ENCODE measurements around the gene GSKIP.

The GSKIP gene

DNA sequence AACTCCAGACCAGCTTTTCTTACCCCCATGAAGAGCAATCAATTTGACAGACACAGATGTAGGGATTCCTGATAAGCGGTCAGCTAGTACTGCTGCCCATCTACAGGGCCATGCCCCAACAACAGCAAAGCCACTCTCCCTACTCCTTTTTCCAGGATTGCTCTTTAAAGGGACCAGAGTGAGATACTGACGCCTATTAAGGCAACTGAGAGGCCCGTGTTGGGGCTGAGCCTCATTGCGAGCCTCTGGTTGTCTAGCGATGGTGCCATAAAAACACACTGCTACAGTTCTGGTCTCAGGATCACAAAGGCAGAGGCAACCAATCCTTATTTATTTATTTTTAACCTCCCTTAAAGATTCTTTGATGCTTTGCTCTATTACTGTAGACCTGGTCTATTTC is 59.7 kb downstream of the GSKIP start:
- no peak for DNase-seq

DNA sequence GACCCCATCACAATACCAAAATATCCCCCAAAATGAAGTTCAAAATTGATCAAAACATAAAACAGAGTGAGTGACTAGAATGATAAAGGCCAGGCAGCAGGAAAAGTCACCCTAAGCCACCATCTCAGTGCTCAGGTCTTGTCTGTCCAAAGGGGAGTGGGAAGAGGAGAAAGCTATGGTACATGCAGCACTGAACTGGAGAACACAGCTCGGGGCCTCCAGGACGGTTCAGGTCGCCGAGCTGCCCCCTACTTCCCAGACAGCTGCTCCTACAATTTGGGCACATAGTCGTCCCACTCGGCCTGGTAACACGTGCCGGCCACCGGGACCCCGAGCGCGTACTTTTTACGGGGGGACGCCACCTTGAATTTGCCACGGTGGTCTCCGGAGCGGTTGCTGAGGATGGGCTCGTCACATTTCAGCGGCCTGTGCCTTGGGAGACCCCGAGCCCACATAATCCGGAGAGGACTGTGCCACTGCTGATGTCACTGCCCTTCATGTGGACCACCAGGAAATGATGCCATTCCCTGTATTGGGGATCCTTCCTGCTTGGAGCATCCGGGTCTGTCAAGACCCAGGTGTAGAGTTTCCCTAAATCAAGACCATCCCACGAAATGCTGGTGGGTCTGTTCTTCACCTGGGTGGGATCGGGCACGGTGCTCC is 60.3 kb downstream of the GSKIP start:
- DNase-seq: no peak

DNA sequence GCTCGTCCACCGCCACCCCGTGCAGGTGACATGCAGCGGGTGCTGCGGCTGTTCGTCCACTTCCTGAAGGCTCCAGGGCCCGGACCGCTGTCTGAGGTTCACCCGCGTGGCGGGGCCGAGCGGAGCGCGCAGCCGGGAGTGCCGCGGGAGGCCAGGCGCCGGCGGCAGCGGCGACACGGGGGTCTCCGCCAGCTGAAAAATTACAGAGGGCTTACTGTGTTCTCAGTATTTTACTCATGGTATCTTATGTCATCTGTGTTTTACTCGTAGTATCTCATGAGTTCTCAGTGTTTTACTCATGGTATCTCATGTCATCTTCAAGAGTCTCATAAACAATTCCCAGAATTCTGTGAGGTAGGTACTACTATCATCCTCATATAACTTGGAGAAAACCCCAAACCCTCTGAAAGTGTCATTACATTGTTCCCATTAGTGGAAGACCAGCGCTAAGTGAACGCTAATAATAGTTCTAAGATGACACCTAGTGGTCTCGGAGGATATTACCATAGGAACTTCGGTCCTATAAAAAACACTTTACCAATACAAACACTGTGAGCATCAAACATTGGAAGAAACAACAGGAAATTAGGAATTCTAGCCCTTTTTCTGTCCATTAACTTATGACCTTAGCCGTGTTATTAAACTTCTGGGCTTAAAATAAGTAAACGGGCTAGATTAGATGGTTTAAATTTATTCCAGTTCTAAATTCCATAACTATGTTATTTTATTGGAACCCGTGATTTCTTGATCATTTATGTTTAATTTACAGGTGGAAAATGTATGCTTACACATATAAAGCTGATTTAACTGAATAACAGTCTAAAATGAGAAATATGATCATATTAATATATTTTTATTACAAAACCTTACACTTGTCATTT is 61.0 kb downstream of the GSKIP start:
- peak; percentile 13 to 59 for DNase-seq

DNA sequence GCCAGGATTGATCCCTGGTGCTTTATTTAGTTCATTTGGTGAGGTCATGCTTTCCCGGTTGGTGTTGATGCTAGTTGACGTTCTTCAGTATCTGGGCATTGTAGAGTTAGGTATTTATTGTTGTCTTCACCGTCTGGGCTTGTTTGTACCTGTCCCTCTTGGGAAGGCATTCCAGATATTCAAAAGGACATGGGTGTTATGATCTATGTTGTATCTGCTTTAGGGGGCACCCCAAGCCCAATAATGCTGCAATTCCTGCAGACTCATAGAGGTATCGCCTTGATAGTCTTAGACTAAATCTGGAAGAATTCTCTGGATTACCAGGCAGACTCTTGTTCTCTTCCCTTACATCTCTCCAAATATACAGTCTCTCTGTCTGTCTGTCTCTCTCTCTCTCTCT is 70.7 kb downstream of the GSKIP start:
- DNase-seq: no peak

Measured in NCI-H1930 (cell line).